Activated T-helper 2 cell treated with anti-CD3 and anti-CD28 coated beads, Interferon-gamma antibody, Interleukin-2, Interleukin-4, amounts not matched to agents 10 μg/mL and 5 μg/mL and 100 μg/mL, durations not matched to agents 14 hours and 24 hours and 36 hours (primary cell): ENCODE measurements around the gene CHST11. TPM values are rescaled to one million over a fixed set of nuclear protein-coding genes. Genes with fewer than 3 reads are reported as not detected.

Experiments used
- DNase-seq: peaks from one replicate; pipeline ENCODE4 v3.0.0; 2021; ENCODE audit warnings: low spot score
- H3K27ac Mint-ChIP-seq: one replicate; pipeline ENCODE4 v1.8.0; 2021; ENCODE audit warnings: mixed read lengths
- H3K27me3 Mint-ChIP-seq: one replicate; pipeline ENCODE4 v1.8.0; 2021; ENCODE audit warnings: low read depth, mixed read lengths
- H3K36me3 Mint-ChIP-seq: one replicate; pipeline ENCODE4 v1.8.0; 2021; ENCODE audit warnings: low read depth, mixed read lengths
- H3K4me1 Mint-ChIP-seq: one replicate; pipeline ENCODE4 v1.8.0; 2021; ENCODE audit warnings: low read depth, mixed read lengths
- H3K4me3 Mint-ChIP-seq: one replicate; pipeline ENCODE4 v1.8.0; 2021; ENCODE audit warnings: low read depth, mild to moderate bottlenecking, moderate library complexity, mixed read lengths
- H3K9me3 Mint-ChIP-seq: one replicate; pipeline ENCODE4 v1.8.0; 2021; ENCODE audit warnings: mixed read lengths
- intact Hi-C: fragments of 100-400 bp; cut with micrococcal nuclease; formaldehyde crosslinking; loops from one replicate; pipeline ENCODE4 v1.15.1; 2023
- total RNA-seq: library from RNA; stranded (reverse); gene quantifications from 2 replicates; pipeline ENCODE4 v1.2.3, GENCODE V29; 2022

CHST11 gene
- total RNA-seq, 1 donor from 2014 or later, result 50.6 TPM

GRCh38 chr12:104669089-104669721, 212.5 kb downstream of the CHST11 start:
- H3K27me3 Mint-ChIP-seq, result no peaks in the 10 kb centered on the region
- DNase-seq, result no peak
- peak overlapping the region; percentile 14 for H3K27ac Mint-ChIP-seq
- H3K4me1 Mint-ChIP-seq, result peaks cover 64% of the 10 kb centered on the region
- H3K9me3 Mint-ChIP-seq, result no peaks in the 10 kb centered on the region
- intact Hi-C loops, result no loop called here
- peaks cover 20% of the 10 kb centered on the region for H3K36me3 Mint-ChIP-seq
- H3K4me3 Mint-ChIP-seq, result no peak overlapping the region

GRCh38 chr12:104669851-104670337, 213.1 kb downstream of the CHST11 start:
- Mint-ChIP-seq H3K27me3 (no peaks in the 10 kb centered on the region), H3K27ac (peak overlapping the region; percentile 89)
- intact Hi-C loops, result loop anchor here (2.0 to 5.0 kb wide), 3 partner anchors 173 to 288 kb away; partner anchors contain the start of gene CHST11

GRCh38 chr12:104670439-104671408, 214.0 kb downstream of the CHST11 start:
- Mint-ChIP-seq H3K9me3 (no peaks in the 10 kb centered on the region), H3K4me1 (peaks cover 58% of the 10 kb centered on the region), H3K36me3 (peaks cover 15% of the 10 kb centered on the region), H3K27ac (peak overlapping the region; percentile 89), H3K4me3 (peak overlapping the region; percentile 45), H3K27me3 (no peaks in the 10 kb centered on the region)
- no peak for DNase-seq
- intact Hi-C loops, result loop anchor here (1.0 to 5.0 kb wide), 6 partner anchors 13 to 288 kb away; partner anchors contain the start of gene CHST11

More at GRCh38 chr12:104669851-104670337, 213.1 kb downstream of the CHST11 start:
- H3K4me1 Mint-ChIP-seq, result peaks cover 63% of the 10 kb centered on the region
- no peaks in the 10 kb centered on the region for H3K9me3 Mint-ChIP-seq
- DNase-seq, result peak; percentile 22
- H3K4me3 Mint-ChIP-seq, result no peak overlapping the region
- H3K36me3 Mint-ChIP-seq, result peaks cover 20% of the 10 kb centered on the region

- peak overlapping the region; percentile 89 for H3K27ac Mint-ChIP-seq
- peak; percentile 54 for DNase-seq
- H3K27me3 Mint-ChIP-seq, result no peaks in the 10 kb centered on the region
- no peaks in the 10 kb centered on the region for H3K9me3 Mint-ChIP-seq
- intact Hi-C loops, result loop anchor here (1.0 to 5.0 kb wide), 6 partner anchors 12 to 289 kb away; partner anchors contain the start of gene CHST11
- H3K36me3 Mint-ChIP-seq, result peaks cover 15% of the 10 kb centered on the region
- peaks cover 55% of the 10 kb centered on the region for H3K4me1 Mint-ChIP-seq
- peak overlapping the region; percentile 45 for H3K4me3 Mint-ChIP-seq
Measured at GRCh38 chr12:104671409-104672095, 214.8 kb downstream of the CHST11 start.

GRCh38 chr12:104672096-104672445, 215.3 kb downstream of the CHST11 start:
- peaks cover 55% of the 10 kb centered on the region for H3K4me1 Mint-ChIP-seq
- no peaks in the 10 kb centered on the region for H3K27me3 Mint-ChIP-seq
- no peak for DNase-seq
- no peak overlapping the region for H3K4me3 Mint-ChIP-seq
- H3K27ac Mint-ChIP-seq, result peak overlapping the region; percentile 89
- intact Hi-C loops, result loop anchor here (5.0 kb wide), 2 partner anchors 175 to 290 kb away; no protein-coding TSS in a partner anchor
- no peaks in the 10 kb centered on the region for H3K9me3 Mint-ChIP-seq
- peaks cover 15% of the 10 kb centered on the region for H3K36me3 Mint-ChIP-seq

- Mint-ChIP-seq H3K36me3 (peaks cover 17% of the 10 kb centered on the region), H3K9me3 (no peaks in the 10 kb centered on the region), H3K27ac (peak overlapping the region; percentile 43), H3K4me3 (no peak overlapping the region), H3K27me3 (no peaks in the 10 kb centered on the region), H3K4me1 (peaks cover 59% of the 10 kb centered on the region)
- intact Hi-C loops, result loop anchor here (5.0 kb wide), 2 partner anchors 175 to 290 kb away; no protein-coding TSS in a partner anchor
- DNase-seq, result no peak
Measured at GRCh38 chr12:104672501-104673265, 215.9 kb downstream of the CHST11 start.

GRCh38 chr12:104673294-104673693, 216.5 kb downstream of the CHST11 start:
- intact Hi-C loops, result loop anchor here (5.0 kb wide), 2 partner anchors 176 to 291 kb away; no protein-coding TSS in a partner anchor
- H3K27ac Mint-ChIP-seq, result peak overlapping the region; percentile 43
- no peak for DNase-seq

GRCh38 chr12:104673696-104674482, 217.1 kb downstream of the CHST11 start:
- Mint-ChIP-seq H3K27ac (peak overlapping the region; percentile 24), H3K4me1 (peaks cover 61% of the 10 kb centered on the region), H3K9me3 (no peaks in the 10 kb centered on the region), H3K27me3 (no peaks in the 10 kb centered on the region), H3K36me3 (peaks cover 19% of the 10 kb centered on the region), H3K4me3 (no peak overlapping the region)
- intact Hi-C loops, result loop anchor here (5.0 kb wide), 2 partner anchors 177 to 292 kb away; no protein-coding TSS in a partner anchor
- no peak for DNase-seq

More at GRCh38 chr12:104673294-104673693, 216.5 kb downstream of the CHST11 start:
- Mint-ChIP-seq H3K4me3 (no peak overlapping the region), H3K9me3 (no peaks in the 10 kb centered on the region), H3K27me3 (no peaks in the 10 kb centered on the region), H3K36me3 (peaks cover 19% of the 10 kb centered on the region), H3K4me1 (peaks cover 61% of the 10 kb centered on the region)

- DNase-seq, result no peak
- no peaks in the 10 kb centered on the region for H3K9me3 Mint-ChIP-seq
- H3K27ac Mint-ChIP-seq, result no peak overlapping the region
- no peaks in the 10 kb centered on the region for H3K27me3 Mint-ChIP-seq
- peaks cover 13% of the 10 kb centered on the region for H3K36me3 Mint-ChIP-seq
- peaks cover 58% of the 10 kb centered on the region for H3K4me1 Mint-ChIP-seq
- no peak overlapping the region for H3K4me3 Mint-ChIP-seq
- intact Hi-C loops, result no loop called here
Measured at GRCh38 chr12:104676636-104677035, 219.9 kb downstream of the CHST11 start.

- no peak for DNase-seq
- no peaks in the 10 kb centered on the region for H3K9me3 Mint-ChIP-seq
- H3K4me3 Mint-ChIP-seq, result no peak overlapping the region
- no peak overlapping the region for H3K27ac Mint-ChIP-seq
- H3K36me3 Mint-ChIP-seq, result peaks cover 13% of the 10 kb centered on the region
- peaks cover 55% of the 10 kb centered on the region for H3K4me1 Mint-ChIP-seq
- intact Hi-C loops, result no loop called here
- H3K27me3 Mint-ChIP-seq, result no peaks in the 10 kb centered on the region
Measured at GRCh38 chr12:104677441-104678089, 220.8 kb downstream of the CHST11 start.
